Subcutaneous abdominal adipose tissue (tissue), 5 donors: ENCODE data around the gene WDR45.
A peak's percentile ranks its signal among the peaks of the same experiment; 100 is the strongest.

Source experiments
- H3K27ac ChIP-seq: one replicate; pipeline ENCODE4 v1.7.0; 2013; ENCODE audit warnings: low read depth, mild to moderate bottlenecking, inconsistent platforms, low read length, moderate library complexity
- H3K27me3 ChIP-seq, 5 donors: one replicate each; pipeline ENCODE4 v1.7.0; 2013; ENCODE audit warnings: low read length in 5 of 5, inconsistent platforms in 1 of 5; ENCODE audit not compliant: control insufficient read depth in 5 of 5, insufficient read depth in 4 of 5
- H3K36me3 ChIP-seq, 5 donors: one replicate each; pipeline ENCODE4 v1.7.0; 2013; ENCODE audit warnings: low read length in 5 of 5; ENCODE audit not compliant: control insufficient read depth in 5 of 5, insufficient read depth in 5 of 5
- H3K4me1 ChIP-seq, 5 donors: one replicate each; pipeline ENCODE4 v1.7.0; 2013; ENCODE audit warnings: low read length in 5 of 5, mild to moderate bottlenecking in 3 of 5, moderate library complexity in 1 of 5; ENCODE audit not compliant: control insufficient read depth in 5 of 5, insufficient read depth in 5 of 5
- H3K4me3 ChIP-seq, 5 donors: one replicate each; pipeline ENCODE4 v1.7.0; 2013; ENCODE audit warnings: low read length in 5 of 5, low read depth in 1 of 5
- H3K9ac ChIP-seq, 5 donors: one replicate each; pipeline ENCODE4 v1.7.0; 2013; ENCODE audit warnings: low read length in 5 of 5, mild to moderate bottlenecking in 4 of 5, moderate library complexity in 3 of 5
- H3K9me3 ChIP-seq, 5 donors: one replicate each; pipeline ENCODE4 v1.7.0; 2013; ENCODE audit warnings: low read length in 5 of 5; ENCODE audit not compliant: control insufficient read depth in 5 of 5
- donor health status: healthy.
- donor health status: healthy.
- donor health status: healthy.
- donor health status: healthy.
- donor health status: healthy.

Gene WDR45

DNA sequence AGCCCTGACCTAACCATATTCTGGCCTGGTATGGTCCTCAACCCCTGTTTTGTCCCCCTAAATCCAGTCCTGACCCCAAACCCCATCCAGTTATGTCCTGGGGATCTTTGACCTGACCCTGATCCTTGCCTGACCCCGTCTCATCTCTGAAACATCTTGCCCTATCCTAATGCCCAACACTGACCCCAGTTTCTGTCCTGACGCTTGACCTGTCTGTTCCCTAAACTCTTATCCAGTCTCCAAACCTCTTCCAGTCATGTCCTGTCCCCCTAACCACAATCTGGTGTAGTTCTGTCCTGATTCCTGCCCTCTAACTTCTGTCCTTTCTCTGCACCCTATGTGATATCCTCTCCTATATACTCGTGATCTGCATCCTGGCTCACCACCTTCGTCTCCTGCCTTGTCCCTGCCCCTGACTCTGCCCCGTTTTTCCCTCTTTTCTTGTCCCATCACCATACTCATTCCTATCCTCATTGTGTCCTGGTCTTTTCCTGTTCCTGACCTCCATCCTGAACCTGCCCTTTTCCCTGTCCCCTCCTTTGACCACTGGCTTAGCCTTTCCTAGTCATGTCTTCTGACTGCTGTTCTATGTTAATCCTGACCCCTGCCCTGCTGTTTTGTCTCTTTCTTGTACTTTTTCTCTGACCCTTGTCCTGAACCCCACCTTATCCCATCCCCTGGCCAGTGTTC is 25.5 kb downstream of the WDR45 start:
- peaks cover 0 to 9% (median 8%) of the 10 kb centered on the region in 5 donors for H3K9me3 ChIP-seq
- H3K9ac ChIP-seq: peak overlapping the region in 2 of 5 donors; percentile 43 to 66
- H3K27me3 ChIP-seq: peaks cover 2 to 10% (median 7%) of the 10 kb centered on the region in 5 donors
- peak overlapping the region; percentile 26 to 61 (median 55) for H3K4me3 ChIP-seq
- peaks cover 0 to 14% (median 5%) of the 10 kb centered on the region in 5 donors for H3K4me1 ChIP-seq
- H3K36me3 ChIP-seq: no peaks in the 10 kb centered on the region
- H3K27ac ChIP-seq: peak overlapping the region; percentile 30

DNA sequence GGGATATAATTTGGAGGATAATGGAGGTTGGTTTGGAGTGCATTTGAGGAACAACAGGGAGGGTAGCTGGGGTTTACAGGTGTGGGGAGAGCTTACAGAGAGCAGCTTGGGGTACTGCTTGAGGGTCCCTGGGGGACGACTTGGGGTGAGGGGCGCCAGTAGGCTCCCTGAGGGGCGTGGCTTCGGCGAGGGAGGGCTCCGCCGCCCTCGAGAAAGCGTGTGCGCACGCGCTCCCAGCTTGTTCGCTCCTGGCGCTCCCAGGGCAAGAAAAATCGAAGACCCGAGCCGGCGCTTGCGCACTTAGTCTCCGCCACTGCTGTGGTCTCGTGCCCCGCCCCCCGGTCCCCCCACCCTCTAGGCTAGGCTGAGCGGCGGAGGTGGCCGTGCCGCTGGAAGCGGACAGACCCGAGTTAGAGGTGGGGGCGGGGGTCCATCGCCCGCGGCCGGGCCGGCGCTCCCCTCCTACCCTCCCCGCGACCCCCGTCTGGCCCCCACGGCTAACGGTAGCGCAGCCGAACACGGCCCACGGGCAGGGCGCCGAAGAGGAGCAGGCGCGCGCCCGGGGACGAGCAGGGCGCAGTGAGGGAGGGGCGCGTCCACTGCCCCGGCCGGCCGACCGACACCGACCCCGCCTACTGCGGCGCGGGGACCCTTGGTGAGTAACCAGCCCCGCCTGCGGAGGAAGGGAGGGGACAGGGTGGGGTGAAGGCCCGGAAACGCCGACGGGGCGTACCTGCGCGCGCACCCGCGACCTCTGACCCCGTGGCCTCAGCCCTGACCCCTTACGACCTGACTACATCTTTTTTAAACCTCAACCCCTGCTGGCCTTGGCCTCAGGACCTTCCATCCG is 26.2 kb downstream of the WDR45 start:
- Histone ChIP-seq H3K36me3 (no peaks in the 10 kb centered on the region), H3K9ac (peak overlapping the region in 3 of 5 donors; percentile 43 to 71 (median 66)), H3K9me3 (peaks cover 0 to 9% (median 8%) of the 10 kb centered on the region in 5 donors), H3K4me1 (peaks cover 0 to 14% (median 4%) of the 10 kb centered on the region in 5 donors), H3K27me3 (peaks cover 2 to 10% (median 5%) of the 10 kb centered on the region in 5 donors), H3K27ac (peak overlapping the region; percentile 30), H3K4me3 (peak overlapping the region; percentile 26 to 61 (median 55))

DNA sequence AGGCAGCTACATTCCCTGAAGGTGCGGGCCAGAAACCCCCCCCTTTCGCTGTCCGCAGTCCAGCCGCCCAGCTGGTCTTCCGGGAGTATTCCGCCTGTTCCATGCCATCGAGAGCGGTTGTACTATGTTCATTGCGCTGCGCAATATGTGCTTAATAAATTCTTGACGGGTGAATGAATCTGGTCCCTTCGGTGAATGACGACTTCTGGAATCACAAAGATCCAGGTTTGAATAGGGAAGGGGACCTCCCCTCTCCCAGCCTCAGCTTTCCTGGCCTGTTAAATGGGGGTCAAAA is 35.8 kb downstream of the WDR45 start:
- peaks cover 0 to 32% (median 27%) of the 10 kb centered on the region in 5 donors for H3K4me1 ChIP-seq
- H3K9me3 ChIP-seq: peaks cover 0 to 6% (median 3%) of the 10 kb centered on the region in 5 donors
- peaks cover 0 to 8% (median 7%) of the 10 kb centered on the region in 5 donors for H3K36me3 ChIP-seq
- H3K9ac ChIP-seq: peak overlapping the region in 1 of 5 donors; percentile 4
- no peak overlapping the region for H3K27ac ChIP-seq
- peak overlapping the region in 2 of 5 donors; percentile 26 to 32 for H3K4me3 ChIP-seq
- peaks cover 0 to 3% (median 0%) of the 10 kb centered on the region in 5 donors for H3K27me3 ChIP-seq

DNA sequence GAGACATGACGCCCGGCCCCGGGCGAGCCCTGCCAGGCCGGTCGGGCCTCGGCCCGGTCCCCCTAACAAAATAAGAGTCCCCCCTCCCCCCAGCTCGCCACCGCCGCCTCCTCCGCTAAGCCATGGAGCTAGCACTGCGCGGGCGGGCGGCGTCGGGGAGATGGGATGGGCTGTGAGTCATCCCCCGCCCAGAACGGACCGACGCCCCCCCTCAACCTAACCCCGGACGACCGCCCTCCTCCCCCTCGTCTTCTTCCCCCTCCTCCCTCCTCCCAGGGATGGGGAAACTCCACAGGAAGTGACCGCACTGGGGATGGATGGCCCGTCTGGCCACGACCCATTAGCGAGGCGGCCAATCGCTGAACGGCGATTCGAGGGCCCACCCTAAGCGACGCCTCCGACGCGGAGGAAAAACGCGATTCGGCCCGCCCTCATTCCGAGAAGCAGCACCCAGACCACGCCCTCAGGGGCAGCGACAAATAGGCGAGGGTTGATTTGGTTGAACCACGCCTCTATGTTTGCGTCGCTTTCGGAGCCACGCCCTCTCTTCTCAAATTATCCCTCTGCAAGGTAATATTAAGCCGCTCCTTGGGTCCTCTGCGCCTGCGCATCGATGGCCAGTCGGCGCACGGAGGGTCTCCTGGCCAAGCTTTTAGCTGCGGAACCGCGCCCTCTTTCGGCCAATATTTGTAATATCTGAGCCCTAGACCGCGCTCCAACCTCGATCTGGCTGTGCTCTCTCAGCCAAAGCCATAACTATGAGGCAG is 36.3 kb downstream of the WDR45 start, which contains the start of gene TFE3:
Gene TFE3, minus strand, starts transcription at position 138 of the 767 bp plus-strand sequence. Its CDS starts 131 bp downstream, at position 7.
- Histone ChIP-seq H3K4me1 (peaks cover 0 to 36% (median 29%) of the 10 kb centered on the region in 5 donors), H3K27ac (peak within 1 kb of the TSS; percentile 98), H3K36me3 (peaks cover 0 to 13% (median 12%) of the 10 kb centered on the region in 5 donors), H3K27me3 (peaks cover 0 to 7% (median 2%) of the 10 kb centered on the region in 5 donors), H3K4me3 (peak within 1 kb of the TSS; percentile 61 to 84 (median 74)), H3K9ac (peak within 1 kb of the TSS; percentile 75 to 96 (median 91)), H3K9me3 (peaks cover 0 to 6% (median 3%) of the 10 kb centered on the region in 5 donors)

DNA sequence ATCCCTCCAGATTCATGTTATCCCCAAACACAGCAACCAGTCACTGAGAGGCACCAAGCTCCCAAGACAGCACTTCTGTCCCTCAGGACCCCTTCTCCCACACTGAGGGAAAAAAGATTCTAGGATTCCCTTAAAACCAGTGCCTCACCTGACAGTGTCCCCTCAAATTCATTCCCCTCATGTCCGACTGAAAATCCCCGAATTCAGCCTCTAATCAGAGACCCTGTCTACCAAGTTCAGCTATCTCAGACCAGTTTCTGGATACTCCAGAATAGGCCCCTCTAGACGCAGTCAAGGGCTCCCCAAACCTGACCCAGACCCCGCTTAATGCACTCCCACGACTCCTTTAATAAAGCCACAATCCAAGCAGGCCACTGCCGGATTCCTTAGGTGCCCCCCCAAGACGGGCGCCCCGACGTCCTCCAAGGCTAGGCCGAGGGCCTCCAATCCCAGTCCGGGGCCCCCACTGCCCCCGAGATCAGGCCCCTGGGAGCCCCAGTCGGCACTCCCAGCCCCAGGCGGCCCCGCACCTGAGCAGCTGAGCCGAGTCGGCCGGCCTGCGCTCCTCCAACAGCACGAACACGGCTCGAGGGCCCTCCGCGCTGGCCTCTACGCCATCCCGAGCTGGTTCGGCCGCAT is 37.0 kb downstream of the WDR45 start:
- peaks cover 0 to 6% (median 3%) of the 10 kb centered on the region in 5 donors for H3K9me3 ChIP-seq
- peaks cover 0 to 20% (median 19%) of the 10 kb centered on the region in 5 donors for H3K36me3 ChIP-seq
- peak overlapping the region; percentile 75 to 96 (median 91) for H3K9ac ChIP-seq
- peaks cover 0 to 36% (median 29%) of the 10 kb centered on the region in 5 donors for H3K4me1 ChIP-seq
- peak overlapping the region; percentile 98 for H3K27ac ChIP-seq
- peak overlapping the region; percentile 61 to 84 (median 74) for H3K4me3 ChIP-seq
- peaks cover 0 to 7% (median 2%) of the 10 kb centered on the region in 5 donors for H3K27me3 ChIP-seq

DNA sequence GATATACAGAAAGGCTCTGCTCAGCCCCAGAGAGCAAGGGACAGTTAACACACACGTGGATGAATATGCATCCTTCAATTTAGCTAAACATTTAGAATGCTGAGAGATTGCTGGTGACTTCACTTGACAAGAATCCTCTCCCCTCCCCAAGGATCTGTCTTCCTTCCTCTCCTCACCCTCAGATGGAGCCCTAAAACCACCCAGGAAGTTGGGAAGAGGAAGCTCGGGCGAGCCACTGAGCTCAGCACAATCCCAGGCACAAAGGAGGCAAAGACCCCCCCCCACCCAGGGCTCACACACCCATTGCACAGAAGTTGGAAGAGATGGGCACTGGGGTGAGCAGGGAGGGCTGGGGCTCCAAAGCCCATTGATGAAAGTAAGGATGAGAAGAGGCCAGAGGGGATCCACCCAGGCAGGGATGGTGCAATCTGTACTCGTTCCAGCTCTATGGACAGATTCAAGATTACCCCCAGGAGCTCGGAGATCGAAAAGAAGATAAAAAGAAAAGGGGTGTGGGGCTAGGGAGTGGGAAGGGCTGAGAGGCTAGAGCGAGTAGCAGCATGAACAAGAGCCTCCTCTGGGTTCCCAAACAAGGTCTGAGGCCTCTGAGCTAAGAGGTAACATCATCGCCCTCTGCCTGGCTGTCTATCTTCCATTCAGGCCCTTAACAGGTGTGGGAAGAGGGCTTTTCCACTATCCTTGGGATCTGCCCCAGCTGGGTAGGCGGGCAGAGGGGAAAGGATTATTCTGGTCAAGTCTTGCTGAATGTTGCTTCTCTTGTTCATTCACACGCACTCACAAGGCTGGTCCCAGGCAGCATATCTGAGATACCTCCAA is 37.7 kb downstream of the WDR45 start:
- Histone ChIP-seq H3K9ac (peak overlapping the region; percentile 75 to 96 (median 91)), H3K36me3 (peaks cover 0 to 27% (median 22%) of the 10 kb centered on the region in 5 donors)

DNA sequence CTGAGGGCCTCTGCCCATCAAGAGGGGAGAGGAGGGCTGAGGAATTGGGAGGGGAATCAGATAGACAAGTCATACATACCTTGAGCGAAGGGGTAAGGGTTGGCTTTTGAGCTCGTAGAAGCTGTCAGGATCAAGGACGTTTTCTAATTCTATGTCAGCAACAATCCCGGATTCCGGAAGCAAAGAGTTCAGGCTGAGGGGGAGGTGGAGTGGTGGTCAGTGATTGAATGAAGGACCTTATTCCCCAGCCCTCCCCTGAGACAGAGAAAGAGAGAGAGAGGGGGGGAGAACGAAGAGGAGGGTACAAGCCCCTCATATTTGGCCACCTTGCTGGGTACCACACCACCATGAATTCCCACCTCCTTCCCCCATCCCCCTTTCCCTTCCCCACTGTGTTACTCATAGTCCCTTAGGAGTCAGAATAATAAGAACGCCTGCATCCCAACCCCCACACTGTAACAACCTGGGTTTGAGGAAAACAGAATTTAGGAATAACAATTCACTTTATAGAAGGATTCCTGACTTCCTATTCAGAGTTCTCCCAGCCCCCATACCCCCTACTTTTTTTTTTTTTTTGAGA is 39.2 kb downstream of the WDR45 start:
- Histone ChIP-seq H3K9me3 (peaks cover 0 to 6% (median 3%) of the 10 kb centered on the region in 5 donors), H3K36me3 (peaks cover 0 to 32% (median 24%) of the 10 kb centered on the region in 5 donors), H3K4me1 (peaks cover 0 to 36% (median 29%) of the 10 kb centered on the region in 5 donors), H3K9ac (peak overlapping the region; percentile 38 to 69 (median 66)), H3K27ac (peak overlapping the region; percentile 98), H3K27me3 (peaks cover 0 to 7% (median 2%) of the 10 kb centered on the region in 5 donors), H3K4me3 (peak overlapping the region; percentile 39 to 74 (median 56))

More for the DNA sequence above, 37.7 kb downstream of the WDR45 start:
- Histone ChIP-seq H3K4me3 (peak overlapping the region; percentile 61 to 84 (median 74)), H3K4me1 (peaks cover 0 to 36% (median 29%) of the 10 kb centered on the region in 5 donors), H3K27me3 (peaks cover 0 to 7% (median 2%) of the 10 kb centered on the region in 5 donors), H3K27ac (peak overlapping the region; percentile 98), H3K9me3 (peaks cover 0 to 6% (median 3%) of the 10 kb centered on the region in 5 donors)

DNA sequence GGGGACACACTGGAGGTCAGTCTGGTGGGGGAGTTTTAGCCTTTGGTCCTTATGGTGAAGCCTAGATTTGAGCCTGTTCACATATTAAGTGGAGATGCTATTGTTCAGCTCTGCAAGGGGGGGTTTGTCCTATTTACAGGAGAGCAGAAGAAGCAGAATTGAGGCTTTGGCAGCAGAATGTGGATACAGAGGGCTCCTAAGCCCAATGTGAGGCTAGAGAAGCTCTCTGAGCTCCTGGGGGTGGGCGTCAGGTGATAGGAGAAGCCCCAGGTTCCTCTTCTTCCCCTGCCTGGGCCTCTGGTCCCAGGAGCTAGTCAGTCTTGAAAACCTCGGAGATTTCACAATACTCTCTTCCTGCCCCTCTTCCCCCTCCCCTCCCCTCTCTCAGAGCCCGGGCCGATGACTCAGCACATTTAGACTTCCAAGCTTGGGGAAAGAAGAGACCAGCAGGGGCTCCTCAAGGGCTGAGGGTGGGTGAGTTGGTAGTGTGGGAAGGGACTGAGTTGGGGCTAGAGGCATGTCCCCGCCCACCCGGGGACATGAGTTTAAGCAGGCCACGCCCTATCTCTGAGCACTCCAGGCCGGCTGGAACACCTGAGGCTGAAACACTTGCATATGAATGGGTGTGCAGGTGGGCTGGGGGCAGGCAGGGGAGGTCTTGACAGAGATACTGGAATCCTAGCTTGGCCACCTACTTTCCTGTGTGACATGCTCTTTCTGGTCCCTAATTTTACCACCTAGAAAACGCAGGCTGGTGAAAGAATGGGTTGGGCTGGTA is 39.9 kb downstream of the WDR45 start:
- Histone ChIP-seq H3K4me1 (peaks cover 0 to 36% (median 29%) of the 10 kb centered on the region in 5 donors), H3K36me3 (peaks cover 0 to 32% (median 24%) of the 10 kb centered on the region in 5 donors), H3K9ac (peak overlapping the region; percentile 38 to 69 (median 66)), H3K27ac (peak overlapping the region; percentile 98), H3K4me3 (peak overlapping the region; percentile 39 to 74 (median 56)), H3K9me3 (peaks cover 0 to 6% (median 3%) of the 10 kb centered on the region in 5 donors), H3K27me3 (peaks cover 0 to 7% (median 2%) of the 10 kb centered on the region in 5 donors)
